ENCODE results near the gene ASTN2. TPM values are rescaled to one million over a fixed set of nuclear protein-coding genes. Genes with fewer than 3 reads are reported as not detected.

ASTN2 gene
- total RNA-seq, 1 experiment from 2014 or later, result 4.8 TPM

GRCh38 chr9:116774421-116775180 lies 640.3 kb downstream of the ASTN2 start:
- H3K27ac ChIP-seq (ENCODE audit: low read depth, low read length), result no peak overlapping the region
- no peak for TF ChIP-seq REST (IDR thresholded peaks at IDR 0.05; ENCODE audit: low read depth)
- no peak for TF ChIP-seq ZNF274 (IDR thresholded peaks at IDR 0.05; ENCODE audit: low read depth, low read length)
- no peak for TF ChIP-seq POLR2AphosphoS5 (IDR thresholded peaks at IDR 0.05; ENCODE audit: low read depth, low read length)
- TF ChIP-seq SRF (IDR thresholded peaks at IDR 0.05; ENCODE audit: low read depth), result no peak
- TF ChIP-seq MAX (IDR thresholded peaks at IDR 0.05), result no peak
- TF ChIP-seq YY1 (IDR thresholded peaks at IDR 0.05; ENCODE audit: extremely low read depth, insufficient replicate concordance, low read depth, low read length), result no peak
- no peak for TF ChIP-seq CEBPB (IDR thresholded peaks at IDR 0.05; ENCODE audit: low read depth)
- TF ChIP-seq EZH2phosphoT487 (IDR thresholded peaks at IDR 0.05; ENCODE audit: borderline replicate concordance), result no peak
- no peak for TF ChIP-seq EGR1 (IDR thresholded peaks at IDR 0.05; ENCODE audit: low read depth)
- TF ChIP-seq, protein P1, sequence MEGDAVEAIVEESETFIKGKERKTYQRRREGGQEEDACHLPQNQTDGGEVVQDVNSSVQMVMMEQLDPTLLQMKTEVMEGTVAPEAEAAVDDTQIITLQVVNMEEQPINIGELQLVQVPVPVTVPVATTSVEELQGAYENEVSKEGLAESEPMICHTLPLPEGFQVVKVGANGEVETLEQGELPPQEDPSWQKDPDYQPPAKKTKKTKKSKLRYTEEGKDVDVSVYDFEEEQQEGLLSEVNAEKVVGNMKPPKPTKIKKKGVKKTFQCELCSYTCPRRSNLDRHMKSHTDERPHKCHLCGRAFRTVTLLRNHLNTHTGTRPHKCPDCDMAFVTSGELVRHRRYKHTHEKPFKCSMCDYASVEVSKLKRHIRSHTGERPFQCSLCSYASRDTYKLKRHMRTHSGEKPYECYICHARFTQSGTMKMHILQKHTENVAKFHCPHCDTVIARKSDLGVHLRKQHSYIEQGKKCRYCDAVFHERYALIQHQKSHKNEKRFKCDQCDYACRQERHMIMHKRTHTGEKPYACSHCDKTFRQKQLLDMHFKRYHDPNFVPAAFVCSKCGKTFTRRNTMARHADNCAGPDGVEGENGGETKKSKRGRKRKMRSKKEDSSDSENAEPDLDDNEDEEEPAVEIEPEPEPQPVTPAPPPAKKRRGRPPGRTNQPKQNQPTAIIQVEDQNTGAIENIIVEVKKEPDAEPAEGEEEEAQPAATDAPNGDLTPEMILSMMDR (IDR thresholded peaks at IDR 0.05 in 2 of 3, conservative IDR thresholded peaks at IDR 0.05 in 1 of 3; ENCODE audit: borderline replicate concordance in 1 of 3, insufficient read depth in 1 of 3, low read depth in 2 of 3, low read length in 2 of 3), result no peak
- TF ChIP-seq FOSL1 (IDR thresholded peaks at IDR 0.05; ENCODE audit: low read depth), result no peak
- TF ChIP-seq SIN3A (IDR thresholded peaks at IDR 0.05; ENCODE audit: low read depth), result no peak
- TF ChIP-seq TCF7L2 (IDR thresholded peaks at IDR 0.05; ENCODE audit: borderline replicate concordance, extremely low read depth, insufficient read depth, insufficient read length), result no peak
- no peak for DNase-seq (ENCODE audit: low read depth, low spot score)
- no peak overlapping the region for H3K9ac ChIP-seq (ENCODE audit: low read length)
- ChIA-PET CTCF (no interaction called here), RAD21 (ENCODE audit: low non-redundant PET in 1 of 2, low total read pairs in 2 of 2, uncharacterized antibody in 2 of 2, unreplicated experiment in 2 of 2) (no interaction called here), POLR2A (no interaction called here)
- H2AFZ ChIP-seq (ENCODE audit: low read depth, low read length, poor library complexity, severe bottlenecking), result no peak overlapping the region
- H3K4me1 ChIP-seq (ENCODE audit: control insufficient read depth in 1 of 2, insufficient read depth in 2 of 2, low read length in 2 of 2), result no peaks in the 10 kb centered on the region
- no peak overlapping the region for H3K4me2 ChIP-seq (ENCODE audit: low read length)
- H3K9me3 ChIP-seq (ENCODE audit: control insufficient read depth in 1 of 2, insufficient read depth in 1 of 2, low read depth in 1 of 2, low read length in 2 of 2), result no peaks in the 10 kb centered on the region
- H3K79me2 ChIP-seq (ENCODE audit: insufficient read depth, low read length), result no peaks in the 10 kb centered on the region
- no peaks in the 10 kb centered on the region for H4K20me1 ChIP-seq (ENCODE audit: insufficient read depth)
- H3K27me3 ChIP-seq (ENCODE audit: insufficient read depth, low read length), result peaks cover 10% of the 10 kb centered on the region; the same call in 1 of the 2 replicates
- intact Hi-C loops (cut with micrococcal nuclease), result no loop called here
- H3K9me2 ChIP-seq (ENCODE audit: insufficient read depth), result no peaks in the 10 kb centered on the region
- H3K4me3 ChIP-seq (replicated peaks in 1 of 2; ENCODE audit: low read depth in 1 of 2, low read length in 2 of 2), result no peak overlapping the region
- BruUV-seq (replicated peaks), result no TSS peak
- ATAC-seq, result no peak
- H3K36me3 ChIP-seq (ENCODE audit: control insufficient read depth in 1 of 2, insufficient read depth in 2 of 2, low read length in 2 of 2), result no peaks in the 10 kb centered on the region
